K562 (cell line): ENCODE results near the gene PSMD4. TPM values are rescaled to one million over a fixed set of nuclear protein-coding genes. Genes with fewer than 3 reads are reported as not detected.

Source experiments
- HBP1 ChIP-seq: fragments of 450-650 bp; formaldehyde crosslinking; IDR thresholded peaks from 2 replicates; pipeline ENCODE4 v1.4.0; 2022; ENCODE audit warnings: missing genetic modification characterization
- HMGXB4 ChIP-seq: sonication (generic); formaldehyde crosslinking; IDR thresholded peaks from 2 replicates; pipeline ENCODE4 v1.8.1; 2023; ENCODE audit warnings: mild to moderate bottlenecking, missing genetic modification reagents
- POLR3G ChIP-seq: IDR thresholded peaks from 2 replicates; pipeline ENCODE4 v1.6.1; 2011; ENCODE audit not compliant: insufficient read length, insufficient replicate concordance; ENCODE audit errors: extremely low read depth
- ZBTB5 ChIP-seq: fragments of 450-650 bp; IDR thresholded peaks from 2 replicates; pipeline ENCODE4 v1.6.1; 2017; ENCODE audit warnings: antibody characterized with exemption
- polyA plus RNA-seq, 8 experiments: library from polyadenylated mRNA; depleted of rRNA in 4 of 8; stranded (reverse) in 5 of 8; unstranded in 3 of 8; fragments of >200 nt; fragmentation: Nextera tagmentation in 2 of 8; fragmentation: Illumina TruSeq in 1 of 8; extraction: Ambion mirVana in 2 of 8; extraction: Trizol in 1 of 8; gene quantifications; 2 replicates each; pipeline versions ENCODE4 v1.2.1 to v1.2.3, GENCODE V29; 2011 to 2014; ENCODE audit warnings: inconsistent platforms in 1 of 8, missing spikeins in 1 of 8
- total RNA-seq, 7 experiments: library from RNA; depleted of rRNA in 6 of 7; stranded (reverse); fragments of >200 nt in 6 of 7; fragmentation: Illumina TruSeq in 2 of 7; extraction: Trizol in 2 of 7; gene quantifications; 2 replicates each; pipeline versions ENCODE4 v1.2.1 to v1.2.3, GENCODE V29; 2011 to 2021; ENCODE audit warnings: low replicate concordance in 1 of 7

The PSMD4 gene
- total and polyA plus RNA-seq, 9 of the 15 experiments (the other 6 are each of a cell fraction or from before 2014, with no cell fraction given) = 194 to 353 (median 295) TPM

GRCh38 chr1:151281225-151281968, 26.9 kb downstream of the PSMD4 start (continued):
- TF ChIP-seq HMGXB4 (CRISPR knock-in tag) (peak; percentile 67; the same call in 1 of the 2 replicates), HBP1 (CRISPR knock-in tag) (no peak), ZBTB5 (no peak), POLR3G (no peak)
